A673 (cell line): ENCODE data around the gene DIS3L2. TPM values are rescaled to one million over a fixed set of nuclear protein-coding genes. Genes with fewer than 3 reads are reported as not detected.

Source experiments
- BruUV-seq: library from RNA; stranded (reverse); fragments of 400-500 nt; replicated peaks from 2 replicates; lab custom pipeline; 2021; lab: Mats Ljungman, UMichigan
- CTCF ChIA-PET: fragments of 300-600 bp; sonication (Branson Sonifier 250); formaldehyde crosslinking; loops from one replicate; lab custom pipeline; 2022; ENCODE audit warnings: antibody characterized with exemption; lab: Charles Lee
- POLR2A ChIA-PET: fragments of 300-600 bp; sonication (Branson Sonifier 250); formaldehyde crosslinking; loops from one replicate; lab custom pipeline; 2022; ENCODE audit warnings: antibody characterized with exemption; ENCODE audit not compliant: low non-redundant PET; lab: Charles Lee
- DNase-seq: peaks from one replicate; pipeline ENCODE4 v3.0.0-alpha.2; 2015; ENCODE audit warnings: low spot score
- H3K27ac ChIP-seq: fragments of 200-600 bp; sonication (generic); 2 replicates; pipeline ENCODE4 v1.5.1; 2016; ENCODE audit warnings: mixed run types, low read depth, mild to moderate bottlenecking, mixed read lengths, antibody characterized with exemption, low read length; ENCODE audit not compliant: poor library complexity, severe bottlenecking
- H3K27me3 ChIP-seq: fragments of 200-600 bp; sonication (generic); replicated peaks from 2 replicates; pipeline ENCODE4 v1.6.1; 2017; ENCODE audit warnings: mixed run types, low read depth, mild to moderate bottlenecking, mixed read lengths, antibody characterized with exemption, low read length; ENCODE audit not compliant: insufficient read depth, poor library complexity
- H3K36me3 ChIP-seq: fragments of 200-600 bp; sonication (generic); 2 replicates; pipeline ENCODE4 v1.6.1; 2016; ENCODE audit warnings: mixed run types, mild to moderate bottlenecking, mixed read lengths, antibody characterized with exemption, low read length; ENCODE audit not compliant: insufficient read depth, poor library complexity, severe bottlenecking
- H3K4me1 ChIP-seq: fragments of 200-600 bp; sonication (generic); 2 replicates; pipeline ENCODE4 v1.6.1; 2017; ENCODE audit warnings: mixed run types, mild to moderate bottlenecking, mixed read lengths, antibody characterized with exemption, low read length; ENCODE audit not compliant: insufficient read depth, poor library complexity, severe bottlenecking
- H3K4me3 ChIP-seq: fragments of 200-600 bp; sonication (generic); 2 replicates; pipeline ENCODE4 v1.5.1; 2016; ENCODE audit warnings: low read depth, mixed run types, mild to moderate bottlenecking, mixed read lengths, low read length; ENCODE audit not compliant: poor library complexity, severe bottlenecking
- H3K9me3 ChIP-seq: fragments of 200-600 bp; sonication (generic); 2 replicates; pipeline ENCODE4 v1.6.1; 2016; ENCODE audit warnings: mixed run types, low read depth, mild to moderate bottlenecking, mixed read lengths, antibody characterized with exemption, low read length; ENCODE audit not compliant: poor library complexity, severe bottlenecking
- CTCF ChIP-seq: fragments of 300-800, 200-600 bp; sonication (generic); conservative IDR thresholded peaks from 2 replicates; pipeline ENCODE4 v1.5.1; 2017; ENCODE audit warnings: low read depth, mild to moderate bottlenecking, antibody characterized with exemption, low read length, moderate library complexity, mixed read lengths
- EZH2 ChIP-seq: fragments of 200-600 bp; sonication (generic); IDR thresholded peaks from 2 replicates; pipeline ENCODE4 v1.6.1; 2017; ENCODE audit warnings: borderline replicate concordance, low read depth, mild to moderate bottlenecking, mixed read lengths, antibody characterized with exemption, low read length; ENCODE audit not compliant: poor library complexity, severe bottlenecking
- intact Hi-C: fragments of 100-400 bp; cut with micrococcal nuclease; formaldehyde crosslinking; loops from one replicate; pipeline ENCODE4 v1.10.0; 2022; ENCODE audit not compliant: unreplicated experiment
- total RNA-seq: library from RNA; stranded (reverse); gene quantifications from 2 replicates; pipeline ENCODE4 v1.2.3, GENCODE V29; 2021

The DIS3L2 gene
- total RNA-seq, 1 experiment from 2014 or later = 38.7 TPM

DNA sequence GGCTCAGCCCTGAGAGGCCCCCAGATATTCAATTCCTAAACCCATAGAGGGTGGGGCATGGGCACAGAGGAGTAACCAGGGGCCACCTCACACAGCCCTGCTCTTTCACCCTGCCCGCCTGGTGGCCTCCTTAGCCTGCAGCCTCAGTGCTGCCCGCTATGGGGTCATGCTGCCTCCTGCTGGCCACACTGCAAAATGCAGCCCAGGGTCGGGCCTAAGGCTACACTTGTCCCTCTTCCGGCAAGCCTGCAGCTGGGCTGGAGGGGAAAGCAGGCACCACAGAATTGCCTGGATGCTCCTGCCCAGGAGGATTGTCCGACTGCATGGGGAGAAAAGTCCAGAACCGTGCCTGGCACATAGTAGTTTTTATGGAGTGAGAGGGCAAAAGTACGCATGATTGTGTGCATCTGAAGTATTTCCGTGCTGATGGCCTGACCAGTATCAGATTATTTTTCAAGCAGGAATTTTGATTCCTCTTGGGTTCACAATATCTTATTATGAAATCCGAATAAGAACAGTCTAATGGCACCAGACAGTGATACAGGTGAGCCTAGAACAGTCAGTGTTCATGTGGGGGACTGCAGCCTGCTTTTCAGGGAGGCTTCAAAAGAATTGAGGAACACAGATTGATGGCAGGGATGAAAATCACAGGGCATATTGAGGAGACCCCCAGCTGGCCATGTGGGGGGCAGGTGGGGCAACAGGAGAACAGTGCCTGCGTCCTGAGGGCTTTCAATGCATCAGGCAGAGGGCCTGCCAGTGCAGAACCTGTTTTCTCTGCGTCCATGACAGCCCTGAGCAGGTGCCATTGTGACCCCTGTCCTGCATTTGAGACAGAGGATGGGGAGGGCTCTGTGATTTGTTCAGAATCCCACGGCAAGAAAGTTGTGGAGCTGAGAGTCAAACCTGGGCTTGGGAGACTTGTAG is 365.9 kb downstream of the DIS3L2 start:
- no peaks in the 10 kb centered on the region for H3K27me3 ChIP-seq
- peak; percentile 66 for DNase-seq
- BruUV-seq = no TSS peak
- H3K9me3 ChIP-seq = no peaks in the 10 kb centered on the region
- ChIA-PET CTCF (interaction anchor here (0.6 kb wide), 1 partner anchor 466 kb away, joined by 3 read pairs; no protein-coding TSS in a partner anchor), POLR2A (no interaction called here)
- H3K36me3 ChIP-seq = no peaks in the 10 kb centered on the region
- intact Hi-C loops = loop anchor here (2.0 kb wide), 1 partner anchor 421 kb away; no protein-coding TSS in a partner anchor
- TF ChIP-seq EZH2 = no peak
- TF ChIP-seq CTCF = peak; percentile 76
- H3K27ac ChIP-seq = no peak overlapping the region
- H3K4me3 ChIP-seq = no peak overlapping the region
- no peaks in the 10 kb centered on the region for H3K4me1 ChIP-seq

GRCh38 chr2:232328032-232328422 is 366.5 kb downstream of the DIS3L2 start:
- no peaks in the 10 kb centered on the region for H3K9me3 ChIP-seq
- intact Hi-C loops = no loop called here
- no peaks in the 10 kb centered on the region for H3K36me3 ChIP-seq
- no peak overlapping the region for H3K4me3 ChIP-seq
- no peak for DNase-seq
- POLR2A ChIA-PET = no interaction called here
- CTCF ChIA-PET = interaction anchor here (0.6 kb wide), 1 partner anchor 467 kb away, joined by 3 read pairs; no protein-coding TSS in a partner anchor
- no peaks in the 10 kb centered on the region for H3K4me1 ChIP-seq
- TF ChIP-seq EZH2 (no peak), CTCF (no peak)
- BruUV-seq = no TSS peak
- no peak overlapping the region for H3K27ac ChIP-seq
- H3K27me3 ChIP-seq = no peaks in the 10 kb centered on the region

- Histone ChIP-seq H3K4me3 (no peak overlapping the region), H3K27ac (no peak overlapping the region), H3K36me3 (no peaks in the 10 kb centered on the region), H3K27me3 (no peaks in the 10 kb centered on the region), H3K4me1 (no peaks in the 10 kb centered on the region), H3K9me3 (no peaks in the 10 kb centered on the region)
- intact Hi-C loops = no loop called here
- CTCF ChIA-PET = interaction anchor here (0.6 kb wide), 1 partner anchor 112 kb away, joined by 5 read pairs; no protein-coding TSS in a partner anchor
- POLR2A ChIA-PET = no interaction called here
- TF ChIP-seq CTCF = no peak
- TF ChIP-seq EZH2 = no peak
- DNase-seq = no peak
- no TSS peak for BruUV-seq
Measured at GRCh38 chr2:232328516-232329460, 367.3 kb downstream of the DIS3L2 start.
